ENCODE results near the gene CD99L2. TPM values are rescaled to one million over a fixed set of nuclear protein-coding genes. Genes with fewer than 3 reads are reported as not detected.
"Not testable (repeated sequence)": the region's sequence is repeated elsewhere in the genome, so short reads cannot be mapped to it uniquely, and the experiment has no call there.

Gene CD99L2
- total and polyA plus RNA-seq, 7 donors = 62.7 to 173 (median 118) TPM

DNA sequence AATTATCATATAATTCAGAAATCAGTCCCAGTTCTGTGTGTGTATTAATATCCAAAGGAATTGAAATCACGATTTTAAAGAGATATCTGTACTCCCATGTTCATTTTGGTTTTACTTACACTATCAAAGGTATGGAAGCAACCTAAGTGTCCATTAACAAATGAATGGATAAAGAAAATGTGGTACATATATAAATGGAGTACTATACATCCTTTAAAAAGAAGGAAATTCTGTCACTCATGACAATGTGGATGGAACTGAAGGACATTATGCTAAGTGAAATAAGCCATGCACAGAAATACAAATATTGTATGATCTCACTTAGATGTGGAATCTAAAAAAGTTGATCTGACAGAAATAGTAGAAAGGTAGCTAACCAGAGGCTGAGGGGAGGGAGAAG, 63.8 kb downstream of the CD99L2 start:
- H3K36me3 ChIP-seq (ENCODE audit: insufficient read depth in 1 of 2, low read depth in 1 of 2) = peaks cover 0 to 9% of the 10 kb centered on the region in 2 donors
- no peak overlapping the region for H3K4me3 ChIP-seq
- H3K4me1 ChIP-seq = no peaks in the 10 kb centered on the region
- peaks cover 5% of the 10 kb centered on the region for H3K9me3 ChIP-seq
- TF ChIP-seq, protein P1, sequence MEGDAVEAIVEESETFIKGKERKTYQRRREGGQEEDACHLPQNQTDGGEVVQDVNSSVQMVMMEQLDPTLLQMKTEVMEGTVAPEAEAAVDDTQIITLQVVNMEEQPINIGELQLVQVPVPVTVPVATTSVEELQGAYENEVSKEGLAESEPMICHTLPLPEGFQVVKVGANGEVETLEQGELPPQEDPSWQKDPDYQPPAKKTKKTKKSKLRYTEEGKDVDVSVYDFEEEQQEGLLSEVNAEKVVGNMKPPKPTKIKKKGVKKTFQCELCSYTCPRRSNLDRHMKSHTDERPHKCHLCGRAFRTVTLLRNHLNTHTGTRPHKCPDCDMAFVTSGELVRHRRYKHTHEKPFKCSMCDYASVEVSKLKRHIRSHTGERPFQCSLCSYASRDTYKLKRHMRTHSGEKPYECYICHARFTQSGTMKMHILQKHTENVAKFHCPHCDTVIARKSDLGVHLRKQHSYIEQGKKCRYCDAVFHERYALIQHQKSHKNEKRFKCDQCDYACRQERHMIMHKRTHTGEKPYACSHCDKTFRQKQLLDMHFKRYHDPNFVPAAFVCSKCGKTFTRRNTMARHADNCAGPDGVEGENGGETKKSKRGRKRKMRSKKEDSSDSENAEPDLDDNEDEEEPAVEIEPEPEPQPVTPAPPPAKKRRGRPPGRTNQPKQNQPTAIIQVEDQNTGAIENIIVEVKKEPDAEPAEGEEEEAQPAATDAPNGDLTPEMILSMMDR (IDR thresholded peaks at IDR 0.05) = no peak
- no peak for DNase-seq
- no peaks in the 10 kb centered on the region for H3K27me3 ChIP-seq (ENCODE audit: insufficient read depth in 3 of 3, low read length in 2 of 3)
- no peak overlapping the region for H3K27ac ChIP-seq
- intact Hi-C loops (cut with DNase I) = no loop called here
- 69 to 100% (median 96%) methylated on average over 1 of the region's 1 CpG for WGBS, 3 donors
- no peak for ATAC-seq

DNA sequence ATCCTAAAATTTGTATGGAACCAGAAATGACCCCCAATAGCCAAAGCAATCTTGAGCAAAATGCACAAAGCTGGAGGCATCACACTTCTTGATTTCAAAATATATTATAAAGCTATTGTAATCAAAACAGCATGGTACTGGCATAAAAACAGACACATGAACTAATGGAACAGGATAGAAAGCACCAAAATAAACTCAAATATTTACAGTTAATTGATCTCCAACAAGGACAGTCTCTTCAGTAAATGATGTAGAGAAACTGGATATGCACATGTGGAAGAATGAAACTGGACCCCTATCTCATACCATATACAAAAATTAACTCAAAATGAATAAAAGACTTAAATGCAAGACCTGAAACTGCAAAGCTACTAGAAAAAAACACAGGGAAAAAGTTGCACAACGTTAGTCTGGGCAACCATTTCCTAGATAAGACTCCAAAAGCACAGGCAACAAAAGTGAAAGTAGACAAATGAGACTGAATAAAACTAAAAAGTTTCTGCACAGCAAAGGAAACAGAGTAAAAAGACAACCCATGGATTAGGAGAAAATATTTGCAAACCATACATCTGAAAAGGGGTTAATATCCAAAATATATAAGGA, 64.9 kb downstream of the CD99L2 start:
- intact Hi-C loops (cut with DNase I) = no loop called here
- Histone ChIP-seq H3K4me3 (no peak overlapping the region), H3K4me1 (no peaks in the 10 kb centered on the region), H3K36me3 (ENCODE audit: insufficient read depth in 1 of 2, low read depth in 1 of 2) (peaks cover 0 to 16% of the 10 kb centered on the region in 2 donors), H3K9me3 (peaks cover 5% of the 10 kb centered on the region), H3K27ac (no peak overlapping the region), H3K27me3 (ENCODE audit: insufficient read depth in 3 of 3, low read length in 2 of 3) (no peaks in the 10 kb centered on the region)
- WGBS, 3 donors = 39 to 84% (median 75%) methylated on average over 1 of the region's 1 CpG
- no peak for DNase-seq
- TF ChIP-seq, protein P1 (IDR thresholded peaks at IDR 0.05) = no peak
- ATAC-seq = no peak

DNA sequence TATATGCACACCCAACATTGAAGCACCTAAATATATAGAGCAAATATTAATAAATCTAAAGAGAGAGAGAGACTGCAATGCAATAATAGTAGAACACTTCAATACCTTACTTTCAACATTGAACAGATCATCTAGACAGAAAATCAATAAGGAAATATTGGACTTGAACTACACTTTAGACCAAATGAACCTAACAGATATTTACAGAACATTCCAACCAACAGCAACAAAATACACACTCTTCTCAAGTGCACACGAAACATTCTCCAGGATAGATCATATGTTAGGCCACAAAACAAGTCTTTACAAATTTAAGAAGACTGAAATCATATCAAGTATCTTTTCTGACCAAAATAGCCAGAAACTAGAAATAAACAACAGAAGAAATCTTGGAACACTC, 66.6 kb downstream of the CD99L2 start:
- 36 to 71% (median 46%) methylated on average over 1 of the region's 1 CpG for WGBS, 3 donors
- ATAC-seq = no peak
- intact Hi-C loops (cut with DNase I) = no loop called here
- no peak for DNase-seq
- H3K27me3 ChIP-seq (ENCODE audit: insufficient read depth in 3 of 3, low read length in 2 of 3) = no peaks in the 10 kb centered on the region
- H3K4me3 ChIP-seq = no peak overlapping the region
- H3K9me3 ChIP-seq = peaks cover 5% of the 10 kb centered on the region
- H3K4me1 ChIP-seq = no peaks in the 10 kb centered on the region
- peaks cover 0 to 23% of the 10 kb centered on the region in 2 donors for H3K36me3 ChIP-seq (ENCODE audit: insufficient read depth in 1 of 2, low read depth in 1 of 2)
- TF ChIP-seq, protein P1 (IDR thresholded peaks at IDR 0.05) = no peak
- H3K27ac ChIP-seq = no peak overlapping the region

DNA sequence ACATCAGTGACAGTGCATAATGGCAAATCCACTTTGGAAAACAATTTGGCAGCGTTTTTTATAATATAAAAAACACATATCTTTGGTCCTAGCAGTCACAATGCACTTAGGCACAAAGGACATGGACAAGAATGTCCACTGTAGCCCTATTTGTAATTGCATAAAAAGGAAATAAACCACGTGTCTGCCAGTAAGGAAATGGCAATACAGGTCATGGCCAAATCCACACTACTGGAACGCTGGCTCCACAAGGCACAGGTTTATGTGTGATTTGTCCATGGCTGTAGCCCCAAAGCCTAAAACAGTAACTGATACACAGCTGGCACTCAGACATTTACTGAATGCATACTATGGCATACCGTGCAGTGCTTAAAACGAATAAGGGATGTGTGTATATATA, 69.7 kb downstream of the CD99L2 start:
- intact Hi-C loops (cut with DNase I) = no loop called here
- Histone ChIP-seq H3K36me3 (ENCODE audit: insufficient read depth in 1 of 2, low read depth in 1 of 2) (peaks cover 0 to 23% of the 10 kb centered on the region in 2 donors), H3K4me1 (no peaks in the 10 kb centered on the region), H3K9me3 (no peaks in the 10 kb centered on the region), H3K27ac (no peak overlapping the region), H3K27me3 (ENCODE audit: insufficient read depth in 3 of 3, low read length in 2 of 3) (no peaks in the 10 kb centered on the region), H3K4me3 (no peak overlapping the region)
- WGBS, 3 donors = 59 to 83% (median 79%) methylated on average over 5 of the region's 5 CpGs
- TF ChIP-seq, protein P1 (IDR thresholded peaks at IDR 0.05) = no peak
- ATAC-seq (no peak), DNase-seq (no peak)

DNA sequence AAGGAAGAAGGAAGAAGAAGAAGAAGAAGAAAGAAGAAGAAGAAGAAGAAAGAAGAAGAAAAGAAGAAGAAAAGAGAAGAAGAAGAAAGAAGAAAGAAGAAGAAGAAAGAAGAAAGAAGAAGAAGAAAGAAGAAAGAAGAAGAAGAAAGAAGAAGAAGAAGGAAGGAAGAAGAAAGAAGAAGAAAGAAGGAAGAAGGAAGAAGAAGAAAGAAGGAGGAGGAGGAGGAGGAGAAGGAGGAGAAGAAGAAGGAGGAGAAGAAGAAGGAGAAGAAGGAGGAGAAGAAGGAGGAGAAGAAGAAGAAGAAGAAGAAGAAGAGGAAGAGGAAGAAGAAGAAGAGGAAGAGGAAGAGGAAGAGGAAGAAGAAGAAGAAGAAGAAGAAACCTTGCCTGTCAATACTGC, 74.1 kb downstream of the CD99L2 start:
- H3K4me1 ChIP-seq; H3K4me3 ChIP-seq; intact Hi-C loops (cut with DNase I); DNase-seq; H3K9me3 ChIP-seq; H3K27ac ChIP-seq; ATAC-seq; H3K27me3 ChIP-seq (ENCODE audit: insufficient read depth in 3 of 3, low read length in 2 of 3): not testable (repeated sequence)
- peaks cover 0 to 12% of the 10 kb centered on the region in 2 donors for H3K36me3 ChIP-seq (ENCODE audit: insufficient read depth in 1 of 2, low read depth in 1 of 2)

DNA sequence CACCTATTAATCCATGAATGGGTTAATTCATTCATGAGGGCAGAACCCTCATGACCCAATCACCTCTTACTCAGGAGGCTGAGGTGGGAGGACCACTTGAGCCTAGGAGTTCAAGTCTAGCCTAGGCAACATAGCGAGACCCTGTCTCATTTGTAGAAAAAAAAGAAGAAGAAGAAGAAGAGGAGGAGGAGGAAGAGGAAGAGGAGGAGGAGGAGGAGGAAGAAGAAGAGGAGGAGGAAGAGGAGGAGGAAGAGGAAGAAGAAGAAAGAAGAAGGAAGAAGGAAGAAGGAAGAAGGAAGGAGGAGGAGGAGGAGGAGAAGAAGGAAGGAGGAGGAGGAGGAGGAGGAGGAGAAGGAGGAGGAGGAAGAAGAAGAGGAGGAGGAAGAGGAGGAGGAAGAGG, 74.6 kb downstream of the CD99L2 start:
- 95 to 100% (median 96%) methylated on average over 1 of the region's 1 CpG for WGBS, 3 donors
- H3K27ac ChIP-seq = not testable (repeated sequence)

More for the DNA sequence above, 74.6 kb downstream of the CD99L2 start:
- H3K4me1 ChIP-seq; intact Hi-C loops (cut with DNase I); DNase-seq; H3K36me3 ChIP-seq (ENCODE audit: insufficient read depth in 1 of 2, low read depth in 1 of 2); H3K27me3 ChIP-seq (ENCODE audit: insufficient read depth in 3 of 3, low read length in 2 of 3); H3K9me3 ChIP-seq; H3K4me3 ChIP-seq; ATAC-seq: not testable (repeated sequence)
